Measurements from ENCODE around the gene RPL39.

DNA sequence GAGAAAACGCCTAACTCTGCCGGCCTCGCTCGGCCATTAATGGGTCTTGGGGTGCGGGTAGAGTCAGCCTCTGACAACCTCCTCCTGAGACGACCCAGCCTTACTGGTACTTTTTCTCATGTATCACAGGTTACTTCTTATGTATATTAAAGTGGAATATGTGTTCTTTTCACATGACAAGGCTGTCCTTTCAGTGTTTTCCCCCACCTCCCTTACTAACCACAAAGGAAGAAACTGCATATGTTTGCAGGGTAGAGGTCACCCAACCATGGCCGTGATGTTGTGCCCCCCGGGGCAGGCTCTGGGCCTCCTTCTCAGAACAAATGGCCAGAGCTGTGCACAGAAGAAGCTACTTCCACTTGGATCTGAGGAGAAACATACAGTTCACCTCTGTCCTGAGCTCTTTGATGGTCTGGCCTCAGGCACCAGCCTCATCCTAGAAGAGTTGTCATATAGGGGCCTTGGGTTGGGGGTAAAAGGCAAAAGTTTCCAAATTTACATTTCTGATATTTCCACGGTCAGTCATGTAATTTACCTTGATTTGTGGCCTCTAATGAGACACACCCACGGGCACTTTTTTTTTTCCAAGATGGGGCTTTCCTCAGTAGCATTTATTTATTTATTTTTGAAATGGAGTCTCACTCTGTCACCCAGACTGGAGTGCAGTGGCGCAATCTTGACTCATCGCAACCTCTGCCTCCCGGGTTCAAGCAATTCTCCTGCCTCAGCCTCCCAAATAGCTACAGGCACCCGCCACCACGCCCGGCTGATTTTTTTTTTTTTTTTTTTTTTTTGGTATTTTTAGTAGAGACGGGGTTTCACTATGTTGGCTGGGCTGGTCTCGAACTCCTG, 31.2 kb downstream of the RPL39 start:
- no peak for TF ChIP-seq ZFX (IDR thresholded peaks at IDR 0.05; ENCODE audit: borderline replicate concordance)
- TF ChIP-seq, protein P1, sequence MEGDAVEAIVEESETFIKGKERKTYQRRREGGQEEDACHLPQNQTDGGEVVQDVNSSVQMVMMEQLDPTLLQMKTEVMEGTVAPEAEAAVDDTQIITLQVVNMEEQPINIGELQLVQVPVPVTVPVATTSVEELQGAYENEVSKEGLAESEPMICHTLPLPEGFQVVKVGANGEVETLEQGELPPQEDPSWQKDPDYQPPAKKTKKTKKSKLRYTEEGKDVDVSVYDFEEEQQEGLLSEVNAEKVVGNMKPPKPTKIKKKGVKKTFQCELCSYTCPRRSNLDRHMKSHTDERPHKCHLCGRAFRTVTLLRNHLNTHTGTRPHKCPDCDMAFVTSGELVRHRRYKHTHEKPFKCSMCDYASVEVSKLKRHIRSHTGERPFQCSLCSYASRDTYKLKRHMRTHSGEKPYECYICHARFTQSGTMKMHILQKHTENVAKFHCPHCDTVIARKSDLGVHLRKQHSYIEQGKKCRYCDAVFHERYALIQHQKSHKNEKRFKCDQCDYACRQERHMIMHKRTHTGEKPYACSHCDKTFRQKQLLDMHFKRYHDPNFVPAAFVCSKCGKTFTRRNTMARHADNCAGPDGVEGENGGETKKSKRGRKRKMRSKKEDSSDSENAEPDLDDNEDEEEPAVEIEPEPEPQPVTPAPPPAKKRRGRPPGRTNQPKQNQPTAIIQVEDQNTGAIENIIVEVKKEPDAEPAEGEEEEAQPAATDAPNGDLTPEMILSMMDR (IDR thresholded peaks at IDR 0.05) = no peak

Data from 22Rv1 (cell line).